ENCODE data around the gene CENPP. TPM values are rescaled to one million over a fixed set of nuclear protein-coding genes. Genes with fewer than 3 reads are reported as not detected.

The CENPP gene
- total RNA-seq, 2 donors from 2014 or later = 3.1 to 11.0 TPM

GRCh38 chr9:92612292-92612691 lies 286.5 kb downstream of the CENPP start:
- Histone ChIP-seq H3K4me1 (no peaks in the 10 kb centered on the region), H3K9ac (ENCODE audit: low read depth in 2 of 2, low read length in 2 of 2) (no peak overlapping the region), H3K4me3 (no peak overlapping the region), H3K36me3 (no peaks in the 10 kb centered on the region), H3K27me3 (no peaks in the 10 kb centered on the region), H3K27ac (no peak overlapping the region), H3K9me3 (no peaks in the 10 kb centered on the region)
- DNase-seq = no peak
- intact Hi-C loops (cut with DNase I) = no loop called here
- TF ChIP-seq, protein P1, sequence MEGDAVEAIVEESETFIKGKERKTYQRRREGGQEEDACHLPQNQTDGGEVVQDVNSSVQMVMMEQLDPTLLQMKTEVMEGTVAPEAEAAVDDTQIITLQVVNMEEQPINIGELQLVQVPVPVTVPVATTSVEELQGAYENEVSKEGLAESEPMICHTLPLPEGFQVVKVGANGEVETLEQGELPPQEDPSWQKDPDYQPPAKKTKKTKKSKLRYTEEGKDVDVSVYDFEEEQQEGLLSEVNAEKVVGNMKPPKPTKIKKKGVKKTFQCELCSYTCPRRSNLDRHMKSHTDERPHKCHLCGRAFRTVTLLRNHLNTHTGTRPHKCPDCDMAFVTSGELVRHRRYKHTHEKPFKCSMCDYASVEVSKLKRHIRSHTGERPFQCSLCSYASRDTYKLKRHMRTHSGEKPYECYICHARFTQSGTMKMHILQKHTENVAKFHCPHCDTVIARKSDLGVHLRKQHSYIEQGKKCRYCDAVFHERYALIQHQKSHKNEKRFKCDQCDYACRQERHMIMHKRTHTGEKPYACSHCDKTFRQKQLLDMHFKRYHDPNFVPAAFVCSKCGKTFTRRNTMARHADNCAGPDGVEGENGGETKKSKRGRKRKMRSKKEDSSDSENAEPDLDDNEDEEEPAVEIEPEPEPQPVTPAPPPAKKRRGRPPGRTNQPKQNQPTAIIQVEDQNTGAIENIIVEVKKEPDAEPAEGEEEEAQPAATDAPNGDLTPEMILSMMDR (IDR thresholded peaks at IDR 0.05) = no peak

- no peaks in the 10 kb centered on the region for H3K4me1 ChIP-seq
- H3K36me3 ChIP-seq = no peaks in the 10 kb centered on the region
These were observed 287.1 kb downstream of the CENPP start for GRCh38 chr9:92612816-92613215.

GRCh38 chr9:92613268-92614122 lies 287.7 kb downstream of the CENPP start:
- TF ChIP-seq, protein P1 (IDR thresholded peaks at IDR 0.05) = no peak
- H3K4me1 ChIP-seq = no peaks in the 10 kb centered on the region
- intact Hi-C loops (cut with DNase I) = no loop called here
- no peaks in the 10 kb centered on the region for H3K27me3 ChIP-seq
- H3K4me3 ChIP-seq = no peak overlapping the region
- no peak overlapping the region for H3K9ac ChIP-seq (ENCODE audit: low read depth in 2 of 2, low read length in 2 of 2)
- H3K9me3 ChIP-seq = no peaks in the 10 kb centered on the region
- no peaks in the 10 kb centered on the region for H3K36me3 ChIP-seq
- DNase-seq = no peak
- H3K27ac ChIP-seq = no peak overlapping the region

More at GRCh38 chr9:92612816-92613215, 287.1 kb downstream of the CENPP start:
- no peak overlapping the region for H3K9ac ChIP-seq (ENCODE audit: low read depth in 2 of 2, low read length in 2 of 2)
- no peak overlapping the region for H3K4me3 ChIP-seq
- intact Hi-C loops (cut with DNase I) = no loop called here
- DNase-seq = no peak
- TF ChIP-seq, protein P1 (IDR thresholded peaks at IDR 0.05) = no peak
- no peaks in the 10 kb centered on the region for H3K9me3 ChIP-seq
- H3K27ac ChIP-seq = no peak overlapping the region
- no peaks in the 10 kb centered on the region for H3K27me3 ChIP-seq

DNA sequence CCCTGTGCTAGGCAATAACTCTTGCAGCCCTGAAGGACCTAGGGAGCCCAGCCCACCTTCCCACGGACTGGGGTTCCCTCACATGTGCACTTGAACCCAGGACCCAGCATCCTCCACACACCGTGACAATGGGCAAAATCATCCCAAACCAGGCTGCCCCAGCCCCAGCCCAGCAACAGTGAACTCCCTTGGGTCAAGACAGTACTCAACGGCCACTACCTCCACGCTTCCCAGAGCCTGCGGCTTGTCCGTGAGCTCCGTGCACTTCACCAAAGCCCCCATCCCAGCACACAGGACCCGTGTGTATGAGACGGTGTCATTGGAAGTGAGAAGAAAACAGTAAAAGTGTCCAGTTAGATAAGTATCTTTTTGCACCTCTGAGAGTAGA lies 288.4 kb downstream of the CENPP start:
- intact Hi-C loops (cut with DNase I) = no loop called here
- Histone ChIP-seq H3K27ac (no peak overlapping the region), H3K27me3 (no peaks in the 10 kb centered on the region), H3K36me3 (no peaks in the 10 kb centered on the region), H3K9me3 (no peaks in the 10 kb centered on the region), H3K4me1 (no peaks in the 10 kb centered on the region), H3K4me3 (no peak overlapping the region), H3K9ac (ENCODE audit: low read depth in 2 of 2, low read length in 2 of 2) (no peak overlapping the region)
- TF ChIP-seq, protein P1 (IDR thresholded peaks at IDR 0.05) = no peak
- no peak for DNase-seq

DNA sequence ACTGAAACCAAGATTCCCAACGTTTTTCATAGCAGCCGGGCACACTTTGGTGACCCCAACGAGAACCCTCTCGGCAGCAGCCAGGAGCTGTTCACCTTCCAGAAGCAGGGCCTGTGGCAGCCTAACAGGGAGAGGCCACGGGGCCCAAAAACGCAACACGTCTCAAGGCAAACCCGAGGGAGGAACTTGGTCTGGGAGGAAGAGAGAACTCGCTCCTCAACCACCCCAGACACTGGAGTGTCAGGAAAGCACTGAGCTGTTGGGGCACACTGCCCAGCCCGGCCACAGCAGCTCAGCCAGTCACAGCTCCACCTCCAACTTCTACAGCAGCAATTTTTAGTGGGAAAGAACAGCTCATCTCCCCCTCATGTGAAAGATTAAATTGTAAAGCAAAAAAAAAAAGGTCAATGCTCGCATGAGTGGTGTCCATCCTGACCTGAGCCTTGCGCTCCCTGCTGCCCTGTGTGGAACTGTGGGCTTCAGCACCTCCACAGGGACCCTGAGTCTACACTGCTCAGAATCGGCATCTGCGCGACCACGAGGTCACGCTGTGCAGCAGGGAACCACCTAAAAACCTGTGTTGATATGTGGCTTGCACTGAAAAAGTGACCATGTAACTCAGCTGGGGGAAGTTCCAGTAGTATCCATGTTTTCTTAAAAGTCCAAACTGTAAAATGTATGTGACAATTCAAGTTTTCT lies 289.2 kb downstream of the CENPP start:
- intact Hi-C loops (cut with DNase I) = no loop called here
- H3K9me3 ChIP-seq = no peaks in the 10 kb centered on the region
- H3K9ac ChIP-seq (ENCODE audit: low read depth in 2 of 2, low read length in 2 of 2) = no peak overlapping the region
- no peak for DNase-seq
- H3K4me3 ChIP-seq = no peak overlapping the region
- no peaks in the 10 kb centered on the region for H3K27me3 ChIP-seq
- no peaks in the 10 kb centered on the region for H3K36me3 ChIP-seq
- no peak overlapping the region for H3K27ac ChIP-seq
- H3K4me1 ChIP-seq = no peaks in the 10 kb centered on the region
- TF ChIP-seq, protein P1 (IDR thresholded peaks at IDR 0.05) = no peak
